ENCODE measurements around the gene FCER2.
A peak's percentile ranks its signal among the peaks of the same experiment; 100 is the strongest.

FCER2 gene

DNA sequence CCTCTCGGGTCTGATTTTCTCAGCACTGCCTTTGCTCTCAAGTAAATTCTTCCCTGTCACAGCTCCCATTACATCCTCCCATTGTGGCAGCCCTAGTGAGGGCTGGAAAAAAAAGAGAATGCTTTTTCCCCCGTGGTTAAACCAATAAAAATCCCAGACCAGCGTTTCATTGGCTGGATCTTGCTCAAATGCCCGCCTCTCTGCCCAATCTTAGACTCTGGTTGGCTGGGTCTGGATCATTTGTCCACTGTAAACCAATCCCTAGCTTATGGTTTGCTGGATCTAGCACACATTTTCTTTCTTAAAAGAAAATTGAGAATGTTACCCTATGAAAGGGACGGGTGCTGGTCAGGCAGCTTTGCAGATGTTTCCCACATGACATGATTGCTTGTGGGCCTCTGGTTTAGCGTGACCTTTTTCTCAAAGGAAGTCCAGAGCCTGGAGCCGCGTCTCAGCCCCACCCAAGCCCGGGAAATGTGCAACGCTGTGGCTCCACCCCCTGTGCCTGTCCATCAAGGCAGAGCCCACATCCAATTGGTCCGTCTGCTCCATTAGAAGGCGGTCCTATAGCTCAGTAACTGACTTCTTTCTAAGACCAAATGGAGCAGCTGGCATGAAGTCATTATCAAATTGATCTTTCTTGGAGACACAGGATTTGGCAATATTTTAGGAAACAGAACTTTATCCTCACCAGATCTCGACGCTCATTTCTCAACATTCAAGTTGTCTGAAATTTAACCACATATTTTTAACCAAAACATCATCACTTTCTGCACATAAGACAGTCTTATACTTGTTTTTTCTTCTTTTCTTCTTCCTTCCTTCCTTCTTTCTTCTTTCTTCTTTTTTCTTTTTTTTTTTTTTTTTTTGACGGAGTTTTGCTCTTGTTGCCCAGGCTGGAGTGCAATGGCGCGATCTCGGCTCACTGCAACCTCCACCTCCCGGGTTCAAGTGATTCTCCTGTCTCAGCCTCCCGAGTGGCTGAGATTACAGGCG lies 27.6 kb downstream of the FCER2 start:
- Histone ChIP-seq H4K20me1 (ENCODE audit: insufficient read depth, low read length) (no peaks in the 10 kb centered on the region), H3K4me3 (ENCODE audit: low read depth, low read length, poor library complexity, severe bottlenecking) (no peak overlapping the region), H3K27ac (ENCODE audit: low read depth, low read length, poor library complexity, severe bottlenecking) (no peak overlapping the region), H3K36me3 (ENCODE audit: insufficient read depth, low read length) (no peaks in the 10 kb centered on the region), H2AFZ (ENCODE audit: low read length) (no peak overlapping the region), H3K4me1 (ENCODE audit: insufficient read depth, low read length, severe bottlenecking) (peaks cover 12% of the 10 kb centered on the region), H3K9me3 (ENCODE audit: low read length) (no peaks in the 10 kb centered on the region), H3K79me2 (ENCODE audit: insufficient read depth, low read length) (no peaks in the 10 kb centered on the region), H3F3A (ENCODE audit: insufficient read depth, low read length) (no peaks in the 10 kb centered on the region), H3K4me2 (ENCODE audit: low read length) (peak overlapping the region; percentile 35), H3K9me2 (ENCODE audit: low read depth, low read length) (no peaks in the 10 kb centered on the region), H3K27me3 (ENCODE audit: insufficient read depth, low read length) (peaks cover 8% of the 10 kb centered on the region), H3K9ac (ENCODE audit: low read length) (no peak overlapping the region)
- TF ChIP-seq CTCF (IDR thresholded peaks at IDR 0.05; ENCODE audit: low read length), result no peak

- Histone ChIP-seq H3K4me3 (ENCODE audit: low read depth, low read length, poor library complexity, severe bottlenecking) (no peak overlapping the region), H4K20me1 (ENCODE audit: insufficient read depth, low read length) (no peaks in the 10 kb centered on the region), H3K27me3 (ENCODE audit: insufficient read depth, low read length) (peaks cover 8% of the 10 kb centered on the region)
These were observed 29.4 kb downstream of the FCER2 start for GRCh38 chr19:7672522-7672921.

DNA sequence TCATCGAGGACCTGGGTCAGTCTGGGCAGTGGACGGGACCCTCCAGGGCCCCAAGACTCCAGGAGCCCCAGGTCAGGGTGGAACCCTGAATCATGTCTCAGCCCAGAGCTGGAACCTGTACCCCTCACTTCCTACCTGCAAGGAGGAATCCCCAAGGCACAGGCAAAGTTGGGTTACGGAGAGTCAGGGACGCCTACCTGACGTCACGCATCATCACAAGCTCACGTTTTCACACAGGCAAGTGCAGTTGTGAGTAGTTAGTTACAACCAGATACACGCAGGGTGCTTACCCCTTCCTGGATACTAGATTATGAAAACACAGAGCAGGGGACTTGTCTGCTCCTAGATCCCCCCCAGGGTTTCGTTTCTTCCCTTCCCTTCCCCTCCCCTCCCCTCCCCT lies 31.1 kb downstream of the FCER2 start:
- Histone ChIP-seq H3K9me2 (ENCODE audit: low read depth, low read length) (no peaks in the 10 kb centered on the region), H3K4me3 (ENCODE audit: low read depth, low read length, poor library complexity, severe bottlenecking) (peak overlapping the region; percentile 42), H3K27ac (ENCODE audit: low read depth, low read length, poor library complexity, severe bottlenecking) (no peak overlapping the region), H3K4me2 (ENCODE audit: low read length) (peak overlapping the region; percentile 21), H3K9ac (ENCODE audit: low read length) (no peak overlapping the region), H4K20me1 (ENCODE audit: insufficient read depth, low read length) (no peaks in the 10 kb centered on the region), H3K27me3 (ENCODE audit: insufficient read depth, low read length) (peaks cover 8% of the 10 kb centered on the region), H2AFZ (ENCODE audit: low read length) (no peak overlapping the region), H3K4me1 (ENCODE audit: insufficient read depth, low read length, severe bottlenecking) (peaks cover 8% of the 10 kb centered on the region), H3K79me2 (ENCODE audit: insufficient read depth, low read length) (no peaks in the 10 kb centered on the region), H3K9me3 (ENCODE audit: low read length) (no peaks in the 10 kb centered on the region), H3F3A (ENCODE audit: insufficient read depth, low read length) (no peaks in the 10 kb centered on the region), H3K36me3 (ENCODE audit: insufficient read depth, low read length) (no peaks in the 10 kb centered on the region)
- TF ChIP-seq EZH2 (IDR thresholded peaks at IDR 0.05; ENCODE audit: borderline replicate concordance, low read length) (no peak), CTCF (IDR thresholded peaks at IDR 0.05; ENCODE audit: low read length) (no peak)

More at GRCh38 chr19:7672522-7672921, 29.4 kb downstream of the FCER2 start:
- no peaks in the 10 kb centered on the region for H3K9me3 ChIP-seq (ENCODE audit: low read length)
- H3K27ac ChIP-seq (ENCODE audit: low read depth, low read length, poor library complexity, severe bottlenecking), result no peak overlapping the region
- peaks cover 8% of the 10 kb centered on the region for H3K4me1 ChIP-seq (ENCODE audit: insufficient read depth, low read length, severe bottlenecking)
- TF ChIP-seq EZH2 (IDR thresholded peaks at IDR 0.05; ENCODE audit: borderline replicate concordance, low read length) (no peak), CTCF (IDR thresholded peaks at IDR 0.05; ENCODE audit: low read length) (no peak)
- H2AFZ ChIP-seq (ENCODE audit: low read length), result no peak overlapping the region
- no peaks in the 10 kb centered on the region for H3K79me2 ChIP-seq (ENCODE audit: insufficient read depth, low read length)
- H3K9me2 ChIP-seq (ENCODE audit: low read depth, low read length), result no peaks in the 10 kb centered on the region
- H3K9ac ChIP-seq (ENCODE audit: low read length), result no peak overlapping the region
- no peaks in the 10 kb centered on the region for H3F3A ChIP-seq (ENCODE audit: insufficient read depth, low read length)
- H3K36me3 ChIP-seq (ENCODE audit: insufficient read depth, low read length), result no peaks in the 10 kb centered on the region
- no peak overlapping the region for H3K4me2 ChIP-seq (ENCODE audit: low read length)
